NCI-H187 treated with DMSO at 0.1 percent for 48 hours (cell line): Measurements from ENCODE around the gene ALG13.
"Not testable (repeated sequence)": the region's sequence is repeated elsewhere in the genome, so short reads cannot be mapped to it uniquely, and the experiment has no call there.

ENCODE experiments used
- DNase-seq: peaks from one replicate; lab custom pipeline; 2025; lab: John Stamatoyannopoulos, UW

The ALG13 gene

DNA sequence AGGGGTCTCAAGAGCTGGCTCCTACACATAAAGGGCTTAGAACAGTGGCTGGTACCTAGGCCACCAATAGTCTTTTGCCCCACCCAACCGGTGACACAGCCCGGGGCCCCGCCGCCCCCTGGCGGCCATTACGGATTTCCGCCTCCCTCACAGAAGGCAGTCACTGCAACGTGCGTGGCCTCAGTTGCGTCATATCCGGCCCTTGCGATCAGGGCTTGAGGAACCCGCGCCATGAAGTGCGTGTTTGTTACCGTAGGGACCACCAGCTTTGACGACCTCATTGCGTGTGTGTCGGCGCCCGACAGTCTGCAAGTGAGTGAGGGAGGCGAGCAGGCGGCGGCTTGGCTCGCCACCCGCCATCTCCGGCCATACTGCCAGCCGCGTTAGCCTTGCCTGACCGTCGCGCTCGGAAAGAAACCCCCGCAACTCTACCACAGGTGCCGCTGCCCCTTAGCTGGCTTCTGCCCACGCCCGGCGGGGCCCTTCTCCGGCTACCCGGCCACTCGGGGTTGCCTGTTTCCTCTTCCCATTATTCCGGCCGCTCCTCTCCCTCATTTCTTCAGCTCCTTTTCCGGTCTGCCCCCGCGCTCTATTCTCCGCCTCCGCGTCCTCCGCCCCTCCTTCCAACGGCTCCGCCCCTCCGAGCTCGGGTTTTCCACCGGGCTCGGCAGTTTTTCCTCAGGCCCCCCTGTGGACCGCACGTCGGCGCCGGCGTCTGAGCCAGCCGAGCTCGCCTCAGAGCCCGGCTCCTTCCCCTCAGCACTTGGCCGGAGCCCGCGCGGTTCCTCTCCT is at the start of gene ALG13:
Gene ALG13 (plus strand): TSS at position 183 of the 792 bp plus-strand sequence. CDS start 49 bp downstream, at position 232.
- peak; percentile 64 for DNase-seq

DNA sequence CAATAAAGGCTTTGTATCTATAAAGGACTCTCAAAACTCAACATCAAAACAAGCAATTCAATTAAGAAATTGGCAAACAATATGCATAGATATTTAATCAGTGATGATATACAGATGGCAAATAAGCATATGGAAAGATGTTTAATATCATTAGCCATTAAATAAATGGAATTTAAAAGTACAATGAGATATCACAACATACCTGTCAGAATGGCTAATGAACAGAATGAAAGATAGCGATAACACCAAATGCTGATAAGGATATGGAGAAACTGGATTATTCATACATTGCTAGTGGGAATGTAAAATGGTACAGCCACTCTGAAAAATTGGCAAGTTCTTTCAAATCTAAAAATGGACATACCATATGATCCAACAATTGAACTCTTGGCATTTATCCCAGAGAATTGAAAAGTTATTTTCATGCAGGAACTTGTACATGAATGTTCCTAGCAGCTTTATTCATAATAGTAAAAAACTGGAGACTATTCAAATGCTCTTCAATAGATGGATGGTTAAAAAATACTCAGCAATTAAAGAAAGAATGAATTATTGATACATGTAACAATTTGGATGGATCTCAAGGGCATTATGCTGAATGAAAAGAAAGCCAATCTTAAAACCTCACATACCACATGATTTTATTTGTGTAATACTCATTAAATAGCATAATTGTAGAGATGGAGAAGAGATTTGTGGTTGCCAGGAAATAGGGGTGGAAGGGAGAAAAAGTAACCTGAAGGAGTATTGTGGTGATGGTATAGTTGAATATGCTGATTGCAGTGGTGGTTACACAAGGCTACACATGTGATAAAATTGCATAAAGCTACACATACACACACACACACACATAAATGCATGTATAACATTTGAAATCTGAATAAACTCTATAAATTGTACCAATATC is 45.9 kb upstream of the ALG13 start:
- no peak for DNase-seq

DNA sequence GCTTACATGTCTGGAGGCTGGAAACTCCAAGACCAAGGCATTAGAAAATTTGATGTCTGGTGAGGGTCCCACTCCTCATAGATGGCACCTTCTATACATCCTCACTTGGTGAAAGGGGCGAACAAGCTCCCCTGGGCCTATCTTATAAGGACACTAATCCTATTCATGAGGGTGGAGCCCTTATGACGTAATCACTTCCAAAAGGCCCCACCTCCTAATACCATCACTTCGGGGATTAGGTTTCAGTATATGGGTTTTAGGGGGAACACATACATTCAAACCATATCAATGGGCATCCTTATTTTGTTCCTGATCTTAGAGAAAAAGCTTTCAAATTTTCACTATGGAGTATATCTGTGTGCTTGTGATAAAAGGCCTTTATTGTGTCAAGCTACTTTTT is 39.0 kb upstream of the ALG13 start:
- DNase-seq: no peak

DNA sequence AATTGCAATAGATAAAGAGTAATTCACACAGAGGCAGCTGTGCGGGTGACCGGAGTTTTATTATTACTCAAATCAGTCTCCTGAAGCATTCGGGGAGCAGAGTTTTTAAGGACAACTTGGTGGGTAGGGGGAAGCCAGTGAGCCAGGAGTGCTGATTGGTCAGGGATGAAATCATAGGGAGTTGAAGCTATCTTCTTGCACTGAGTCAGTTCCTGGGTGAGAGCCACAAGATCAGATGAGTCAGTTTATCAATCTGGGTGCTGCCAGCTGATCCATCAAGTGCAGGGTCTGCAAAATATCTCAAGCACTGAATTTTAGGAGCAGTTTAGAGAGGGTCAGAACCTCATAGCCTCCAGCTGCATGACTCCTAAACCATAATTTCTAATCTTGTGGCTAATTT is 35.8 kb upstream of the ALG13 start:
- DNase-seq: not testable (repeated sequence)

DNA sequence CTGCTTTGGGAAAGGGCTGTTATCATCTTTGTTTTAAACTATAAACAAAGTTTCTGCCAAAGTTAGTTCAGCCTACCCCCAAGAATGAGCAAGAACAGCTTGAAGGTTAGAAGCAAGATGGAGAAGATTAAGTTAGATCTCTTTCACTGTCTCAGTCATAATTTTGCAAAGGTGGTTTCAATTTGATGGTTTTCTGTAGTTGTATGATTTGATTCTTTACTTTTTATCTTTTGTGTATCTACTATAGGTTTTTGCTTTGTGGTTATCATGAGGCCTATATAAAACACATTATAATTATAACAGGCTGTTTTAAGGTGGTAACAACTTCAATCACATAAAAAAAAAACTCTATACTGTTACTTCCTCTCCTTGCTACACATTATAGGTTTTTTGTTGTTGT is 35.4 kb upstream of the ALG13 start:
- no peak for DNase-seq

DNA sequence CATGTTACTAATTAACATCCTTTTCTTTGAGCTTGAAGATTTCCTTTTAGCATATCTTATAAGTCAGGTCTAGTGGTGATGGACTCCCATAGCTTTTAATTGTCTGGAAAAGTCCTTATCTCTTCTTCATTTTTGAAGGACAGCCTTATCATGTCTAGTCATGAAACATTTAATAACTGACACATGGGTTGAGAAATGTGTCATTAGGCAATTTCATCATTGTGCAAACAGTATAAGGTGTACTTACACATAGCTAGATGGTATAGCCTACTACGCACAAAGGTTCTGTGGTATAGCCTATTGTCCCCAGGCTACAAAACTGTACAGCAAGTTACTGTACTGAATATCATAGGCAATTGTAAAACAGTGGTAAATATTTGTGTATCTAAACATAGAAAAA is 34.5 kb upstream of the ALG13 start:
- DNase-seq: no peak

DNA sequence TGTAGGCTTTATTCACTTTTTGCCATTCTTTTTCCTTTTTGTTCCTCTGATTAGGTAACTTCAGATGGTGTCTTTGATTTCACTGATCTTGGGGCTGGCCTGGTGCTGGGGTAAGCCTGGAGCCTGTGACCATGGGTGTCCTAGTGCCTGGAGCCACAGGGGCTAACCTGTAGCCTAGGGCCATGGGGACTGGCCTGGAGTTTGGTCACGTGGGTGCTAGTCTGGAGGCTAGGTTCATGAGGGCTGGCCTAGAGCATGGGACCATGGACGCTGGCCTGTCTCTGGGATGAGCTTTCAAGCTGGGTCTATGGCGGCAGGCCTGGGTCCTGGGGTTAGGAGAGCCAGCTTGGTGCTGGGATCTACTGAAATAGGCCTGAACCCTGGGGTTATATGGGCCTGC is 32.2 kb upstream of the ALG13 start:
- no peak for DNase-seq

DNA sequence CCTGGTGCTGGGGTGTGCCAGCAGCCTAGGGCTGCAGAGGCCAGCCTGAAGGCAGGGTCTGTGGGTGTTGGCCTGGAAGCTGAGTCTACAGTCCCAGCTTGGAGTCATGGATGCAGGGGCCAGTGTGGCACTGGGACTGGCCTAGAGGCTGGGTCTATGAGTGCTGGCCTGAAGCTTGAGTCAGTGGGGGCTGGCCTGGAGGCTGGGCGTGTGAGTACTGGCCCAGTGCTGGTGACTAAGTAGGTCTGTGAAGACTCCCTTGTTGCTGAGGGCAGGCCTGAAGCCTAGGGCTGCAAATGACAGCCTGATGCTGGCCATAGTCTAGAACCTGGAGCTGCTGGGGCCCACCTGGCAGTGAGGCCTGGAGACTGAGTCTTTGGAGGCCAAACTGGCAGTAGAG is 31.3 kb upstream of the ALG13 start:
- no peak for DNase-seq

DNA sequence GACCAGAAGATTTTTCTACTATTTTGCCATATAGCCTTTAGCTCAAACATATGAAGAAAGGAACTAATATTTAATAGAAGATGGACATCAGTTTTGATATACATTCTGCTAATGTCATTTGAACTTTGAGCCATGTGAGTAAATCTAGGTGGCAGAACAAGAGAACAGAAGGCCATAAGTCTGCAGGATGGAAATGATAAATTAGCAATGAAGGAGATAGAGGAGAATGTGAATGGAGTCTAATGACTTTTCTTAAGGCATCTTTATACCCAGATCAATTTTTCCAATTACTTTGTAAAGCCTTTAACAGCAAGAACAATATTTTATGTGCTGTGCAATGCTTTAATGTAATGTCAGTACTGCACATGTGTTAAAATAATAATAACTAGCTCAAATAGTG is 30.1 kb upstream of the ALG13 start:
- DNase-seq: no peak

DNA sequence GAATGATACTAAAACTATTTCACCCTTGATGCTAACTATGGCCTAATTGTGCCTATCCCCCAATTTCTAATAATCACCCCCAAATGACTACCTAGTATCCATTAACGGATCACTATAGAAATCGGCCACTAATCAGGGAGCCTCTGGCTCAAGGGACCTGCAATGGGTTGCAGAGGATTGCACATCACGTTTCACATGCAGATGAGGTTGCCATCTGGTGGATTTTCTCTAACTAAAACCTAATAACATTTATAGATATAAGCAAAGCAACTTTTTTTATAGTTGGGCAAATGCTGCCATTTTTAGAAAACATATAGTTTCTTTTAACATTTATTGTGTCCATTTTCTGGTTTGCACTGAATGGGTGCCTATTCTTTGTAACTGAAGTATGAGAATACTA is 28.3 kb upstream of the ALG13 start:
- DNase-seq: no peak

DNA sequence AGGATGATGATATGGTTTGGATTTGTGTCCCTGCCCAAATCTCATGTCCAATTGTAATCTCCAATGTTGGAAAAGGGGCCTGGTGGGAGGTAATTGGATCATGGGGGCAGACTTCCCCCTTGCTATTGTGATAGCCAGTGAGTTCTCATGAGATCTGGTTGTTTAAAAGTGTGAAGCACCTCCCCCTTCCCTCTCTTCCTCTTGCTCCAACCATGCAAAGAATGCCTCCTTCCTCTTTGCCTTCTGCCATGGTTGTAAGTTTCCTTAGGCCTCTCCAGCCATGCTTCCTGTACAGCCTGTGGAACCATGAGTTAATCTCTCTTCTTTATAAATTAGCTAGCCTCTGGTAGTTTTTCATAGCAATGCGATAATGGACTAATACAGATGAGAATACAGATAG is 19.7 kb upstream of the ALG13 start:
- DNase-seq: no peak

DNA sequence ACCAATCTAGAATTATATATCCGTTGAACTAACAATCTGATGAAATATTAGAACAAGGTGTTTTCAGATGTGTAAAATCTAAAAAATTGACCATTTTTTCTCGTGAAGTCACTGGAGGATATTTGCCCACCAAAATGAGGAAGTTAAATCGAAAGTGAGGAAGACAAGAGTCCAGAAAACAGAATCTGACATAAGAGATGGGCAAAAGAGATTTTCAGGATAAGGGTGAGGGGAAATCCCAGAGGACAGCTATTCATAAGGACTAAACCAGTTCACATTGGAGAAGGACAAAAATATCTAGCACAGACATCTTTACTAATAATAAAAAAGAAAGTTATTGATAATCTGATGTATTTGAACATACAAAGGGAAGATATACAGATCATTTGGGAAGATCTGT is 18.7 kb upstream of the ALG13 start:
- no peak for DNase-seq

DNA sequence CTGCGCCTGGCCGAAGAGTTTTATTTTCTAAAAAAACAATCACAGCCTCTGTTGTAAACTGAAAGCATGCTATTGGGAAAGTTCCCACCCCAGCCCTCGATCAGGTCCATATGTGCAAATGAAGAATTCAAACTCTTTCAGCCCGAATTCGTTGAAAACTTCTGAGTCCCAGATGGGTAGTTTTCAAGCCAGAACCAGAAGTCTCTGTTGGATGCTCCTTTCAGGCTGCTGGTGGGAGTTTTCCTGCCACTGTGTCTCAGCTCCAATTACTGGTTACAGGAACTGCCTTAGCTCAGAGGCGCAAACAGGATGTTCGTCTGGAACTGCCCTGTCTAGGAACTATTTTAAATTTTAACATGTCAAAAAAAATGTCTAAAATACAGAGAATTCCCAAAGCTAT is 9.3 kb upstream of the ALG13 start:
- no peak for DNase-seq

DNA sequence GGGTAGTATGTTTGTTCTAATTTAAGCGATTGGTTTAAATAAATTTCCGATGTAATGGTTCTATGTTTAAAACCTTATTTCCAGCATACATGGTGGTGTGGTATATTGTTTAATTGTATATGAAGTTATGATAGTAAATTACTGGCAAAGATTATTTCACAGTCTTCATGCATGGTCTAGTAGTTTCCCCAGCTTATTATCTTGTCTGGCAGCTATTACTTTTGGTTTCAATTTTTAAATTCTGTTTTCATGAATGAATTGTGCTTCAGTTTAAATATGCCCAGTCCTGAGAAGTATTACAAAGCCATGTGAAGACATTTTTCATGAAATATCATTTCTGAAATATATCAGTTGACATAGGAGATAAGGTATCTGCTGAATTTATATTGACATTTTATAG is 6.3 kb downstream of the ALG13 start:
- DNase-seq: no peak

DNA sequence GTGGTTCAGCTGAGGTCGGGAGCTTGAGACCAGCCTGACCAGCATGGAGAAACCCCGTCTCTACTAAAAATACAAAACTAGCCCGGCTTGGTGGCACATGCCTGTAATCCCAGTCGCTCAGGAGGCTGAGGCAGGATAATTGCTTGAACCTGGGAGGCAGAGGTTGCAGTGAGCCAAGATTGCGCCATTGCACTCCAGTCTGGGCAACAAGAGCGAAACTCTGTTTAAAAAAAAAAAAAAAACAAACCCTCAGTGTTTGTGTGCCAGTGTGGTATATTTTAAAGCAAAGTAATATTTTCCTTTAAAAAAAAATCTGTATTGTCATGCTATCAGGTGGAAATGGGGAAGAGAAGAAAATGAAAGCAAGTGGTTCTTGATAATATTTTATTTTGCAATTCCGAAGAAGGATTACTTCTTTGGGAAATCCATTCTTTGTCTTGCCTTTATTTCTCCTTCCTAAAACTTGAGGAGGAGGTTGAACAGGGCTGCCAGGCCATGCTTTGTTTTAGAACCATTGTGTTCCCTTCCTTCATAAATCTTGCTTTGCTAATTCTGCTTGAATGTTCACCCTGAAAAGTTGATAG is 14.4 kb downstream of the ALG13 start:
- no peak for DNase-seq

DNA sequence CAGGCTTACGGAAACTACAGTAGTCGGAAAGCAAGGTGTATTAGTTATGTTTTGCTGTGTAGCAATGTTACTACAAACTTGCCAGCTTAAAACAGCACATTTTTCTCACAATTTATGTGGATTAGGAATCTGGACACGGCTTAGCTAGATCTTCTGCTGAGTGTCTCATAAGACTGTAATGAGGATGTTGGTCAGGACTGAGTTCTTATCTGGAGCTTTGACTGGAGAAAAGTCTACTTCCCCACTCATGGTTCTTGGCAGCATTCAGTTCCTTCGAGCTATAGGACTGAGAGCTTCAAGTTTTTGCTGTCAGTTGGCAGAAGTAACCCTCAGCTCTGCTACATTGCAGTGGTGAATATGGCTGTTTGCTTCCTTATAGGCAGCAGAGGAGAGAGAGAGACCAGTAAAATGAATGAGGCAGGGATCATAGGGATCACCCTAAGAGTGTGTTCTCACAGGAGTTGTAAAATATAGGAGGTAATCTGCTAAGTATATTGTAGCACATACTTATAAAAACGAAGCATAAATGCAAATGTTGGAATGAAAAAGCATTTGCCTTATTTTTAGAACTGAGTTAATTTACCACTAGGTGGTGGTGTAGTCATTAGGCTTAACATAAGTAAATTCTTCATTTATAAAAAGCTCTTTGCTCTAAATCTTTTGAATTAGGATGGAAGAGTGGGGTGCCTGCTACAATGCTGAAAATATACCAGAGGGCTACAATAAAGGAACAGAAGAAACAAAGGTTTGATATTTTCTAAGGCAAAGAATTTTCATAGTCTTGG is 38.6 kb downstream of the ALG13 start:
- no peak for DNase-seq

DNA sequence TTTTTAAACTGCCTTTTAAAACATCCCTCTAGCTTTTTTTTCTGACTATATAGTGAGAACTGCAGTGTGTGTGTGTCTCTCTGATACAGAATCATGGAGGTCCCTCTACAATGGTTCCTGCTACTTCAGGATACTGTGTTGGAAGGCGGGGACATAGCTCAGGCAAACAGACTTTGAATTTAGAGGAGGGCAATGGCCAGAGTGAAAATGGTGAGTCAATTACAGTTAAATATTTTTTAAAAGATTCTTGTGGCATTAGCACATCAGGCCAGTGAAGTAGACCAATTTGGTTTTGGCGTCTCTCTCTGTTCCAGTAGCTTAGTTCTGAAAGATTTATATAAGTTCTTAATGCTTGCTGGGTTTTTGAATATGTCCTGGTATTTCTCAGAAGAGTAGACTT is 47.1 kb downstream of the ALG13 start:
- DNase-seq: no peak

DNA sequence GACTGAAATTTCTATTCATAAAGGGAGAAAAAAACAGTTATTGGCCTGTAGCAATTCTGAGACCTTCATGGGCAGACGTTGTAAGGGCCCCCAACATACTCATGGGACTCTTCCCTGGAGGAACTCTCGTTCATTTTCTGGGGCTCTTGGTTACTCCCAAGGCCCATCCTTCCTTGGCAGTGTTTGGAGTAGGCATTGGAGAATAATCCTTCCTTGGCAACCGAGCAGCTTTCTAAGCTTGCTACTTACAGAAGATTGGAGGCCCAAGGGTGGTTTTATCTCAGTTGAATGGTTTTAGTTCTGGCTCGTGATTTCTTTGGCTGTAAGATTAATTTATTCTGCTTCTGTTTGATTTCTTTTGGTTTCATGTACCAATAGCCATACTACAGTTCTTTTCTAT is 50.4 kb downstream of the ALG13 start:
- no peak for DNase-seq

DNA sequence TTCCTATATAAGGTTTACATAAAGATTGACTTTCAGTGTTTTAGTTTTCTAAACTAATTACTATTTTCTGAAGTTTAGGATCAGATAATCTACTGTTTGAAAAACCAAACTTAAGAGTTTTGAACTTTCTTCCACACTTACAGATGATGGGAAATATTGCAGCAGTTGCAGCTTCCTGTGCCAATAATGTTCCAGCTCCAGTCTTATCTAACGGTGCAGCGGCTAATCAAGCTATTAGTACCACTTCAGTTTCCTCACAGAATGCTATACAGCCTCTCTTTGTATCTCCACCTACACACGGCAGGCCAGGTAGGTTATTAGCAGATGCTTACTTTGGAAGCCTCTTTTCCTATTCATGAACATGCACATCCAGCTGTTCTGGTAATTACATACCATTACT is 55.6 kb downstream of the ALG13 start:
- no peak for DNase-seq

DNA sequence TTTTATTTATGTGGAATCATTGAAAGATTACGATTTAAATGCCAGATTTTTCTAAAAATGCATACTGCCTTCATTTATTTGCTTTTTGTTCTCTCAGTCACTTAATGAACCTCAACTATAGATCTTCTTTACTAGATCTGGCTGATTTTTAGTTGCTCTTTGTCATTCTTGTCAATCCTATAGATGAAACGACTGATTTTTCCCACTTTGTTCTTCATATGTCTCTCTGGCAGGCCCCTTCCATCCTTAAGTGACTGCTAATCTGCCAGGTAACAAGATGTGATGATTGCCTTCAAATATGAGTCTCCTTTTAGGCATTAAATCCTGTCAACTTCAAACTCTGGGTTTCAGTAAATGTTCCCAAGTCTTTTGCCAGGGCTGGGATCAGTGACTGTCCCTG is 61.0 kb downstream of the ALG13 start:
- no peak for DNase-seq

DNA sequence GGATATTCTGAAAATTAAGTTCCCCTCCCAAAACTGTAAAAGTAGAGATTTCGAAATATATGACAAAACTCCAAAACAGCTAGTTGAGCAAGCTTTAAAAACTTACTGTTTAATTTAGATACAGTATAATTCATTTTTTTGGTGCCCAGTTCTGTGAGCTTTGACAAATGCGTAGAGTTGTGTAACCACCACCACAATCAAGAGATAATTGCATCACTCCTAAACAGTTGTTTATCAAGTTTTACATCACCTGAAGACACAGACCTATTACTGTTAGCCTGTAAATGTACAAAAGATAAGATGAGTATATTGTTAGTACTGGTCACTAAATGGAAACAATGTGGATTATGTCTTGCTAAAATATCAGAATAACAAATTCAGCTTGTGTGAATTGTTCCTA is 62.3 kb downstream of the ALG13 start:
- no peak for DNase-seq

DNA sequence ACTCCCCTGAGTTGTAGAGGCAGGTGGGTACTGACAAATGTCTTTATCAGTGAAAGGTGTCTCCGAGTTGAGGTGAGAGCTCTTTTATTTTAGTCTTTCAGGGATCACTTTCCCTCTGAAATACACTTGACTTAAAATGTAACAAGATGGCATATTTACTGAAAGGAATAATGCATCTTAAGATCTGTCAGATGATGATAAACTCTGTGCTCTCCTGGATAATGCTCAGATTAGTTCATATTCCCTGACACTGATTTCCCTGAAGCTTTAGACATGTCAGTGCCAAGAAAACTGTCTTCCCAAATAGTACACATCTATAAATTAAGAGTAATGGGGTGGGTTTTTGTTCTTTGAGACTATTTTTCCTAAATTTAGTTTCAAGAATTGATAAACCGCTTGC is 75.5 kb downstream of the ALG13 start:
- DNase-seq: no peak
